ENCODE results near the gene TBX3. TPM values are rescaled to one million over a fixed set of nuclear protein-coding genes. Genes with fewer than 3 reads are reported as not detected.

TBX3 gene
- polyA plus RNA-seq, 1 experiment, result 66.4 TPM

- ChIA-PET CTCF (interaction anchor here (0.6 to 3.2 kb wide), 9 partner anchors 11 to 1281 kb away, joined by 3 to 18 read pairs (median 6); partner anchors contain the start of gene TBX3), POLR2A (interaction anchor here (0.7 to 1.1 kb wide), 3 partner anchors 11 to 1092 kb away, joined by 3 to 6 read pairs (median 4); no protein-coding TSS in a partner anchor)
- DNase-seq (ENCODE audit: low read depth), result no peak
- TF ChIP-seq CTCF (IDR thresholded peaks at IDR 0.05; ENCODE audit: insufficient read depth, low read depth, low read length), result no peak
- H3K36me3 ChIP-seq (ENCODE audit: control insufficient read depth, insufficient read depth, low read length), result no peaks in the 10 kb centered on the region
- no peaks in the 10 kb centered on the region for H3K27me3 ChIP-seq (ENCODE audit: control insufficient read depth, insufficient read depth, low read length)
- H3K4me3 ChIP-seq (ENCODE audit: low read depth, low read length), result peak overlapping the region; percentile 29
These were observed 18.3 kb downstream of the TBX3 start for GRCh38 chr12:114665411-114666260.

DNA sequence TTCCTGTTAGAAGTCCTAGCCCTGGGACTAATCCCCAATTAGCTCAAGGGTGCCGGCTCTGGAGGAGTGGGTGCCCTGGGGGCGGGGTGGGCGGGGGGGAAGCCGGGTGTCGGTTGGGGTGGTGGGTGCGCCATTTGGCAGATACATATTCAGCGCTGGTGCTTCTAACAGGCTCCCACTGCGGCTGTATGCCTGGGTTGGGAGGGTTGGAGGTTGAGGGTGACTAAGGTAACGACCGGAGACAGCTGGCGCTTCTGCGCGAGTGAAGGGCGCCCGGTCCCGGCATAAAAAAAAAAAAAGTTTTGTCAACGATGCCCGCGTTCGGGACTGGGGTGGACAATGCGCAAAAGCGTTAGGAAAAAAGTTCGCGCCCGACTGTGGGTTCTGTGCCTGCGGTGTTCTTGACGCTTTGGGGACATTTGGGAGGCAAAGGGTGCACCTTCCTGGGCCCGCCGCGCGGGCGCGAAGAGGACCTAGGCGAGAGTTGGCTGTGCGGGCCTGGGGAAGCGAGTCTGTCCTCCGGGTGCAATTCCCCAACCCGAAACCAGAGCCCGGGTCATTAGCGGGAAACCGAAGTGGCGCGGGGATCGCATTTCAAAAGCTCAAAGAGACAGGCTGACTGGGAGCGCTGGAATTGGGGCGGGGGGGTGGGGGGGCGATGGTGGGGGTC is 19.2 kb downstream of the TBX3 start:
- peak overlapping the region; percentile 31 for H3K4me3 ChIP-seq (ENCODE audit: low read depth, low read length)
- no peak for DNase-seq (ENCODE audit: low read depth)
- CTCF ChIA-PET, result interaction anchor here (0.9 to 3.2 kb wide), 4 partner anchors 19 to 1254 kb away, joined by 4 to 18 read pairs (median 12); partner anchors contain the start of gene TBX3

DNA sequence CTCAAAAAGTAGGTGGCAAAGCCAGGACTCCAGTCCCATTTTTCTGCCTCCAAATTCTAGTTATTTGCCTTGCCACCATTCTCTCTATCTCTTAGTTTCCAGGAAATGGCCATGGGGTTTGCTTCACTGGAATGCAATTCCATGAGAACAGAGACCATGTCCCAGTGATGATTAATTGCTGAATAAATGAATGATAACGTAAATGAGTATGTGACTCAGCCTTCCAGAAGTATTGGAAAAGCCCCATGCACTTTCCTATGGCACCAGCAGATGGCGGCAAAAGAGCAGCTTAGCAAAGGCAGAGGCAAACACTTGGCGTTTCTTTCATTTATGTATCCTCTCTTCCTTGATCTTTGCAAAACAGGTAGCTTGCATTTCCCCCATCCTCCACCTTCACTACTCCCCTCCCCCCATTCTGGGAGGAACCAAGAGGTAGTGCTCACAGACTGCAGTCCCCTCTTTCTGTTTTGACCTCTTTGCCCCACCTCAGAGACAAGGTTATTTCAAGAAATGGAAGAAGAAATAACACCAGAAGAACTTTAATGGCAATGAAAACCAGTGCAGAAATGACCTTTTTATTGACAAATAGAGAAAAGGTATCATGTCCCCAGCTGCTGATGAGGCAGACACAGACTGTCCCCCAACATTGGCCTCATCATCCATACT is 21.3 kb downstream of the TBX3 start:
- H3K27me3 ChIP-seq (ENCODE audit: control insufficient read depth, insufficient read depth, low read length), result no peaks in the 10 kb centered on the region
- peak; percentile 91 for DNase-seq (ENCODE audit: low read depth)
- POLR2A ChIA-PET, result interaction anchor here (1.0 kb wide), 1 partner anchor 10 kb away, joined by 3 read pairs; no protein-coding TSS in a partner anchor
- H3K4me3 ChIP-seq (ENCODE audit: low read depth, low read length), result no peak overlapping the region
- CTCF ChIA-PET, result interaction anchor here (0.6 to 2.5 kb wide), 19 partner anchors 13 to 1255 kb away, joined by 3 to 19 read pairs (median 5); partner anchors contain the start of gene TBX3
- no peaks in the 10 kb centered on the region for H3K36me3 ChIP-seq (ENCODE audit: control insufficient read depth, insufficient read depth, low read length)
- TF ChIP-seq CTCF (IDR thresholded peaks at IDR 0.05; ENCODE audit: insufficient read depth, low read depth, low read length), result peak; percentile 92

More for the DNA sequence above, 19.2 kb downstream of the TBX3 start:
- TF ChIP-seq CTCF (IDR thresholded peaks at IDR 0.05; ENCODE audit: insufficient read depth, low read depth, low read length), result peak; percentile 13; the same call in 1 of the 2 replicates
- POLR2A ChIA-PET, result interaction anchor here (0.7 to 1.0 kb wide), 3 partner anchors 19 to 1093 kb away, joined by 3 to 6 read pairs (median 3); partner anchors contain the start of gene TBX3
- Histone ChIP-seq H3K36me3 (ENCODE audit: control insufficient read depth, insufficient read depth, low read length) (no peaks in the 10 kb centered on the region), H3K27me3 (ENCODE audit: control insufficient read depth, insufficient read depth, low read length) (no peaks in the 10 kb centered on the region)

- no peaks in the 10 kb centered on the region for H3K27me3 ChIP-seq (ENCODE audit: control insufficient read depth, insufficient read depth, low read length)
- ChIA-PET CTCF (interaction anchor here (1.3 to 2.5 kb wide), 3 partner anchors 37 to 1257 kb away, joined by 3 to 19 read pairs (median 10); no protein-coding TSS in a partner anchor), POLR2A (no interaction called here)
- no peaks in the 10 kb centered on the region for H3K36me3 ChIP-seq (ENCODE audit: control insufficient read depth, insufficient read depth, low read length)
- no peak for TF ChIP-seq CTCF (IDR thresholded peaks at IDR 0.05; ENCODE audit: insufficient read depth, low read depth, low read length)
- no peak overlapping the region for H3K4me3 ChIP-seq (ENCODE audit: low read depth, low read length)
- DNase-seq (ENCODE audit: low read depth), result no peak
These were observed 22.7 kb downstream of the TBX3 start for GRCh38 chr12:114661245-114661644.

Data from BJ (cell line).